ENCODE measurements around the gene ANKRD36C.
"Not testable (repeated sequence)": the region's sequence is repeated elsewhere in the genome, so short reads cannot be mapped to it uniquely, and the experiment has no call there.

ANKRD36C gene

DNA sequence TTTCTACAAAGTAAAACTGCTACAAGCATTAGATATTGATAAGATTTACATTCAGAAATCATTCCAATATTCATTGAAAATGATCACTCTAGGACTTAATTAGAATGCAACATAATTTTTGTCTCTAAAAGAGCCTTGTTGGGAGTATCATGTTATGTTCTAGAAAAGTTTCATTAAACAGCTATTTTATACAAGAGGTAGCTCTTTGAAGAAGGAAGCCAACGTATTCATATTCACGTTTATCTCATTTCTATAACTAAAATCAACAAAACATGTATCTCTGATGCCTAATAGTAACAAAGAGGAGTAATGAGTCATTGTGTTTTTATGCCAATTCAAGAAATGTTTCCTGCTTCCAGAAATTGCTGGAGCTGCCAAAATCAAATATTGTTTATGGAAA lies 97.2 kb downstream of the ANKRD36C start:
- not testable (repeated sequence) for FAIRE-seq; DNase-seq (ENCODE audit: insufficient read length, low spot score)

DNA sequence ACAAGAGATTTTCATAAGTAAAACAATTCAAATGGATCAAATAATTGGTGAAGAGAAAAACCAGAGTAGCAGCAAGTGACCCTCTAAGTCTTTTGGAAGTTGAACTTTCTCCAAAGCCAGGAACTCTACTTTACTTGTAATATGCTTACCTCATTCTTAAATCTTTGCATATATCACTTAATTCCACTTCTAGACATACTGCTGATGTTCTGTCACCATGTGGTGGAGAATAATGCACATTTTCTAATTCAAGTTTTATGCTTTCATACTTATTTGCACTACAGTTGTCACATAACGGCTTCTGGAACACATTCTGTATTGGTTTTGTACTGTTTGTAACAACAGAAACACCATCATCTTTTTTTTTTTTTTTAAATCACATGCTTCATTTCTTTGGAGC lies 123.7 kb downstream of the ANKRD36C start:
- not testable (repeated sequence) for DNase-seq (ENCODE audit: insufficient read length, low spot score); FAIRE-seq

- not testable (repeated sequence) for DNase-seq (ENCODE audit: insufficient read length, low spot score); FAIRE-seq
Measured at GRCh38 chr2:95867047-95867677, 124.5 kb downstream of the ANKRD36C start.

GRCh38 chr2:95862121-95862520 lies 129.5 kb downstream of the ANKRD36C start:
- FAIRE-seq; DNase-seq (ENCODE audit: insufficient read length, low spot score): not testable (repeated sequence)

- FAIRE-seq (no peak), DNase-seq (ENCODE audit: insufficient read length, low spot score) (no peak)
- TF ChIP-seq, protein P1, sequence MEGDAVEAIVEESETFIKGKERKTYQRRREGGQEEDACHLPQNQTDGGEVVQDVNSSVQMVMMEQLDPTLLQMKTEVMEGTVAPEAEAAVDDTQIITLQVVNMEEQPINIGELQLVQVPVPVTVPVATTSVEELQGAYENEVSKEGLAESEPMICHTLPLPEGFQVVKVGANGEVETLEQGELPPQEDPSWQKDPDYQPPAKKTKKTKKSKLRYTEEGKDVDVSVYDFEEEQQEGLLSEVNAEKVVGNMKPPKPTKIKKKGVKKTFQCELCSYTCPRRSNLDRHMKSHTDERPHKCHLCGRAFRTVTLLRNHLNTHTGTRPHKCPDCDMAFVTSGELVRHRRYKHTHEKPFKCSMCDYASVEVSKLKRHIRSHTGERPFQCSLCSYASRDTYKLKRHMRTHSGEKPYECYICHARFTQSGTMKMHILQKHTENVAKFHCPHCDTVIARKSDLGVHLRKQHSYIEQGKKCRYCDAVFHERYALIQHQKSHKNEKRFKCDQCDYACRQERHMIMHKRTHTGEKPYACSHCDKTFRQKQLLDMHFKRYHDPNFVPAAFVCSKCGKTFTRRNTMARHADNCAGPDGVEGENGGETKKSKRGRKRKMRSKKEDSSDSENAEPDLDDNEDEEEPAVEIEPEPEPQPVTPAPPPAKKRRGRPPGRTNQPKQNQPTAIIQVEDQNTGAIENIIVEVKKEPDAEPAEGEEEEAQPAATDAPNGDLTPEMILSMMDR (IDR thresholded peaks at IDR 0.05; ENCODE audit: insufficient read depth, missing control alignments), result no peak
Measured at GRCh38 chr2:95836151-95836550, 155.5 kb downstream of the ANKRD36C start.

DNA sequence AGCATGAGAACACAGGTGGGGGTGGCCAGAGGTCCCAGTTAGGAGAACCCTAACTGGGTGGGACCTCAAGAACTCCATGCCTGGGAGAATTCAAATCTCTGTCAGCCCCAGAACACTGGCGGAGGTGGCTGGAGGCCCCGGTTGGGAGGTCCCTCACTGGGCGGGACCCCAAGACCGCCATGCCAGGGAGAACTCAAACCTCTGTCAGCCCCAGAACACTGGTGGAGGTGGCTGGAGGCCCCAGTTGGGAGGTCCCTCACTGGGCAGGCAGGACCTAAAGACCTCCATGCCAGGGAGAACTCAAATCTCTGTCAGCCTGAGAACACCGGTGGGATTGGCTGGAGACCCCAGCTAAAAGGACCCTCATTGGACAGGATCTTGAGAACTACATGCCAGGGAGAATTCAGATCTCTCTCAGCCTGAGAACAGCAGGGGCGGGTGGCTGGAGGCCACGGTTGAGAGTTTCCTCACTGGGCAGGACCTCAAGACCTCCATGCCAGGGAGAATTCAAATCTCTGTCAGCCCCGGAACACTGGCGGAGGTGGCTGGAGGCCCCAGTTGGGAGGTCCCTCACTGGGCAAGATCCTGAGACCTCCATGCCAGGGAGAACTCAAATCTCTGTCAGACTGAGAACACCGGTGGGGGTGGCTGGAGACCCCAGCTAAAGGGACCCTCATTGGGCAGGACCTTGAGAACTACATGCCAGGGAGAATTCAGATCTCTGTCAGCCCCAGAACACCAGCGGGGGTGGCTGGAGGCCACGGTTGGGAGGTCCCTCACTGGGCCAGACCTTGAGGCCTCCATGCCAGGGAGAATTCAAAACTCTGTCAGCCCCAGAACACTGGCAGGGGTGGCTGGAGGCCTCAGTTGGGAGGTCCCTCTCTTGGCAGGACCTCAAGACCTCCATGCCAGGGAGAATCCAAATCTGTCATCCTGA lies 157.3 kb downstream of the ANKRD36C start:
- FAIRE-seq; DNase-seq (ENCODE audit: insufficient read length, low spot score): not testable (repeated sequence)

- not testable (repeated sequence) for FAIRE-seq; DNase-seq (ENCODE audit: insufficient read length, low spot score)
Measured at GRCh38 chr2:95824218-95824617, 167.4 kb downstream of the ANKRD36C start.

- FAIRE-seq; DNase-seq (ENCODE audit: insufficient read length, low spot score): not testable (repeated sequence)
Measured at GRCh38 chr2:95817521-95817920, 174.1 kb downstream of the ANKRD36C start.

DNA sequence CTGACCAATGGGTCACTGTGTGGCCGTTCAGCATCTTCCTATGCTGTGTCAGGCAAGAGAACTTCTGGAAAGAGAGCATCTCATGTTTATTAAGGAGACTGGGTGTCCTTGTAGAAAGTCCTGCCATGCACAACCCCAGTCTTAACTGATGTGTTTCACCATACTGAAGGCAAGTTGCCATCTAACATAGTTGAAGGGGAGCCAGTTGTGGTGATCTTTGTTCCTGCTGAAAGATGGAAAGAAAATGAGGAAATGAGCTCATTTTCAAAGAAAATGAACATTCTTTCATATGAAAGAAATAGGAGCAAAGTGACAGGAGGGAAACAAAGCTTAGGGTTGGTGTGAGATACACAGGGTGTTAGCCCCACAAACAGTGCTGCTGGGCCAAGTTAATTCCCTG lies 178.3 kb downstream of the ANKRD36C start:
- not testable (repeated sequence) for FAIRE-seq

GRCh38 chr2:95799892-95800291 lies 191.7 kb downstream of the ANKRD36C start:
- no peak for FAIRE-seq
- TF ChIP-seq, protein P1 (IDR thresholded peaks at IDR 0.05; ENCODE audit: insufficient read depth, missing control alignments), result no peak
- DNase-seq (ENCODE audit: insufficient read length, low spot score), result no peak

More for the DNA sequence above, 178.3 kb downstream of the ANKRD36C start:
- DNase-seq (ENCODE audit: insufficient read length, low spot score), result not testable (repeated sequence)

DNA sequence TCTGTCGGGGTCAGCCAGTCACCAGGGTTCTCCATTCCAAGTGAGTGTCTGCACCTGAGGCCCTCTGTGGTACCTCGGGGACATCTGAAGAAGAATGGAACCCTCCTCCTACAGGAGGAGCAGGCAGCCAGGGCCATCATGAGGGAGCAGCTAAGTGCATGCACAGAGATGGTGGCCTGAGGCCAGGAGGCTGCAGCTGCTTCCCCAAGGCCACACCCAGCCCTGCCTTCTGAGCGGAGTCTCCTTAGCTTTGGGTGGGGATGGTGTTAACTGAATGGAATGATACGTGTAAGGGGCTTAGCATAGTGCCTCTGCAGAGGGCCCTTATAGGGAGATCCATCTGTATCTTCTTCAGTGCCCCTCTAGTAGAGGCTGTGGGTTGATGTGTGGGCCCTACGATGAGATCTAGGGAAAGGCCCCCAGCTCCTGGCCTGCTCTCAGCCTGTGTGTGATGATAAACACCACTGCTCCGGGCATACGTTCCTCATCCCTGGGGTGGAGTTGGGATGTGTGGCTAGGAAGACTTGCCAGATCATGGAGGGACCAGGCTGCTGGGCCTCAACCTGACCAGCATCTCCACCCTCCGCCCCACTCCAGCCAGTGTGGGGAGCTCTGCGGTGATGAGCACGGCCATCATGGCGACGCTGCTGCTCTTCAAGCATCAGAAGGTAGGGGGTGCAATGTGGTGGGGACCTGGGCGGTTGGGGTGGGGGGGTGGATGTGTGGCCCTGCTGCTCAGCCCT lies 192.3 kb downstream of the ANKRD36C start:
- not testable (repeated sequence) for FAIRE-seq

DNA sequence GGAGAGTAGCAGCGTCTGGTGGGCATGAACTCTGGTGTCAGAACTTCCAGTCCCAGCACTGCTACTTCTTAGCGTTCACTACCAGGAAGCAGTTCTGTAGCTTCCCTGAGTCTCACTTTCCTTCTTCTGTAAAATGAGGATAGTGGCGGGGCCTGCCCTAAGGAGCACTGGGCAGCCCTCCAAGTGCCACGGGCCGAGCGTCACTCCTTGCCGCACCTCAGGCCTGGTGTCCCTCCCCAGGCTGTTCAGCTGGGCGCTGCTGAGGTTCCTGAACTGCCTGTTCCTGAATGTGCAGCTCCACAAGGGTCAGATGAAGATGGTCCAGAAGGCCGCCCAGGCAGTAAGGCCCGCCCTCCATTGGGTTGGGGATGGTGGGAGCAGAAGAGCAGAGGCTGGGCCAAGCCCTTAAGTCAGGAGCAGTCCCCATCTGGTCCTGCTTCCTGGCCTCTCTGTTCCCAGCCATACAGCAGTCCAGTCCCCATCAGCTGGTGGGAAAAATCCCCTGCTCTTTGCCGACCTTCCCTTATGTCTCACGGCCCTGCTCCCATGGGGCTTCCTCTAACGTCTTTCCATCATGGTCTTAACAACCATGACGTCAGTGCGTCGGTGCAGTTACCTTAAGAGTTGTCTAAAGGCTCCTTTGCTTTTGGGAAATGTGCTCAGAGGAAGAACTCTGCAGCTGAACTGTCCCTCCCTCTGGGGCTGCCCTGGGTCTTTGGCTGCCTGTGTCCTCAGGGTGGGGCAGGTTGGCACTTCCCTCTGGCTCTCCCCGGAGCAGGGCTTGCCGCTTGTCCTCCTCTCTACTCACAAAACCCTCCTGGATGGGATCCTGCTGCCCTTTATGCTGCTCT lies 195.2 kb downstream of the ANKRD36C start:
- FAIRE-seq, result not testable (repeated sequence)

More for the DNA sequence above, 192.3 kb downstream of the ANKRD36C start:
- DNase-seq (ENCODE audit: insufficient read length, low spot score), result not testable (repeated sequence)

DNA sequence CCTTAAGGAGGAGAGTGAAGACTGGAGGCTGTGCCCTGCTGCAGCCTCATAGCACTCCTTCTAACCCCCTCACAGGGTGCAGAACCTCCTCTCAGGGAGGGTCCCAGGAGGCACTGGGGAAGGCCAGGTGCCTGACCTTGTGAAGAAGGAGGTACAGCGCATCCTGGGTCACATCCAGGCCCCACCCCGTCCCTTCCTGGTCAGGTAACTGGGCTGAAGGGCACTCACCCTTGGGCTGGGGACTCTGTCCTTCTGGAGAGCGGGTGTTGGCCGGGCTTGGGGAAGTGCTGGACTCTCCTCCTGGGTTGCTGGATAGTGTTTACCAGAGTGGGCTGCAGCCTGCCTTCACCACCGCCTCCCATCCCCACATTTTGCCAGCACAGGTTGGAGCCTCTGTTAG lies 197.7 kb downstream of the ANKRD36C start:
- DNase-seq (ENCODE audit: insufficient read length, low spot score); FAIRE-seq: not testable (repeated sequence)

More for the DNA sequence above, 195.2 kb downstream of the ANKRD36C start:
- not testable (repeated sequence) for DNase-seq (ENCODE audit: insufficient read length, low spot score)

- DNase-seq (ENCODE audit: insufficient read length, low spot score); FAIRE-seq: not testable (repeated sequence)
Measured at GRCh38 chr2:95790180-95790579, 201.4 kb downstream of the ANKRD36C start.

DNA sequence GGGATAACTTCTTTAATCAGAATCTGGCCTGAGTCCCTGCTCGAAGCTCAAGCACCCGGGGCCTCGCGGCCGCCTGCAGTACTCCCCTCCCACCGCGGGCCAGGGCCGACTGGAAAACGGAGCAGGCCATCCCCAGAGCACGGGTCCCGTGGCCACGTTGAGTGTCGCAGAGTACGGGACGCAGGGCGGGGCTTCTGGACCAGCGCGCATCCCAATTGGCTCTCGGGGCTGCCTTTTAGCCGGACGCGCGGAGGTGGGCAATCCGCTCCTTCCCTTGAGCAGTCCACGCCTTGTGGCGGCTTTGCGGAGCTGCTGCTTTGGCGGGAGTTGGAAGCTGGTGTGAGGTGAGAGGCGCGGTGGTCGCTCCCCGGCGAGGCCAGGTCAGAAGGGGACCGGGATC lies 202.2 kb downstream of the ANKRD36C start:
- not testable (repeated sequence) for DNase-seq (ENCODE audit: insufficient read length, low spot score); FAIRE-seq

DNA sequence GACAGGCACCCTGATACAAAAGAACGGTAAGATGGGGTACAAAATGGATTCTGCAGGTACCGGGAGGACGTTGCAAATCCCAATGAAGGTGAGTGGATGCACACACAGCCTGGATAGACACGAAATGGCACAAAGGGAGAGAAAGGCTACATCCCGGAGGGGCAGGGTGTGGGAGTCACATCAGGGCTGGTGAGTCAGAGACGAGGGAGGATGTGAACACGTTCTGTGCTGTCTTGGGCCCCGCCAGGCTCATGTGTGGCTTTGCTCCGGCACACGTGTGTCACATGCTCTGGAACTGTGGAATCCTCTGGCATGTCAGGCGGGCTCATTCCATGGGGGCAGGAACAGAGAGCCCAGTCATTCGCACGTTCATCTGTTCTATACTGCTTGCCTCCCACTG lies 203.0 kb downstream of the ANKRD36C start:
- DNase-seq (ENCODE audit: insufficient read length, low spot score); FAIRE-seq: not testable (repeated sequence)
